ENCODE data around the gene SHISA9. TPM values are rescaled to one million over a fixed set of nuclear protein-coding genes. Genes with fewer than 3 reads are reported as not detected.

The SHISA9 gene
- total and polyA plus RNA-seq, 2 experiments from 2014 or later, result 0.83 to 1.3 TPM

DNA sequence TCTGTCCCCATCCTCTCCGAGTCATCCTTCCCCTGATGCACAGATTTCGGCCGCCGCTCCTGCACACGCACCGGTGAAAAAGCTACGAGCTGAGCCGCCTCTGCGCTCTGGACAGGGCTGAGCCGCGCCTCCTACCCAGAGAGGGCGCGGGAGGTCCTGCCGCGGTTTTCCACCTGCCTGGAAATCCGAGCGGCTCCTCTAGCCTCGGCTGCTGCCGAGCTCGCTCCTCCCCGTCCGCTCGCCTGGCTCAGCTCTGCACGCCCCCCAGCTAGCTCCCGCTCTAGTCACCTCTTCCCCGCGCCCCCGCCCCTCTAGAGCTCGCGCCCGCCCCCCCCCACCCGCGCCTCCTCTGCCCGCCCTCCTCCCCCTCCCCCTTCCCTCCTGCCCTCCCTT lies 198 bp upstream of the SHISA9 start:
- DNase-seq (ENCODE audit: low spot score), result peak; percentile 44
- Histone ChIP-seq H3K9me3 (ENCODE audit: low read depth) (no peaks in the 10 kb centered on the region), H3K27me3 (peaks cover 65% of the 10 kb centered on the region), H3K4me1 (ENCODE audit: insufficient read depth) (peaks cover 16% of the 10 kb centered on the region), H3K4me2 (peak overlapping the region; percentile 80), H3K79me2 (no peaks in the 10 kb centered on the region), H3K27ac (no peak overlapping the region), H4K20me1 (ENCODE audit: insufficient read depth, poor library complexity, severe bottlenecking) (no peaks in the 10 kb centered on the region), H3K9me2 (replicated peaks; ENCODE audit: insufficient read depth) (no peaks in the 10 kb centered on the region), H3K36me3 (replicated peaks; ENCODE audit: insufficient read depth, low read depth) (no peaks in the 10 kb centered on the region), H3K4me3 (no peak overlapping the region), H2AFZ (no peak overlapping the region)
- 6% methylated on average over 3 of the region's 34 CpGs for WGBS (ENCODE audit: low lambda C conversion rate, missing lambda C conversion rate)
- TF ChIP-seq, protein P1, sequence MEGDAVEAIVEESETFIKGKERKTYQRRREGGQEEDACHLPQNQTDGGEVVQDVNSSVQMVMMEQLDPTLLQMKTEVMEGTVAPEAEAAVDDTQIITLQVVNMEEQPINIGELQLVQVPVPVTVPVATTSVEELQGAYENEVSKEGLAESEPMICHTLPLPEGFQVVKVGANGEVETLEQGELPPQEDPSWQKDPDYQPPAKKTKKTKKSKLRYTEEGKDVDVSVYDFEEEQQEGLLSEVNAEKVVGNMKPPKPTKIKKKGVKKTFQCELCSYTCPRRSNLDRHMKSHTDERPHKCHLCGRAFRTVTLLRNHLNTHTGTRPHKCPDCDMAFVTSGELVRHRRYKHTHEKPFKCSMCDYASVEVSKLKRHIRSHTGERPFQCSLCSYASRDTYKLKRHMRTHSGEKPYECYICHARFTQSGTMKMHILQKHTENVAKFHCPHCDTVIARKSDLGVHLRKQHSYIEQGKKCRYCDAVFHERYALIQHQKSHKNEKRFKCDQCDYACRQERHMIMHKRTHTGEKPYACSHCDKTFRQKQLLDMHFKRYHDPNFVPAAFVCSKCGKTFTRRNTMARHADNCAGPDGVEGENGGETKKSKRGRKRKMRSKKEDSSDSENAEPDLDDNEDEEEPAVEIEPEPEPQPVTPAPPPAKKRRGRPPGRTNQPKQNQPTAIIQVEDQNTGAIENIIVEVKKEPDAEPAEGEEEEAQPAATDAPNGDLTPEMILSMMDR (IDR thresholded peaks at IDR 0.05; ENCODE audit: poor library complexity), result no peak
- no peak for TF ChIP-seq EZH2phosphoT487 (IDR thresholded peaks at IDR 0.05; ENCODE audit: low read depth, severe bottlenecking, unreplicated experiment)
- no peak for TF ChIP-seq EZH2 (IDR thresholded peaks at IDR 0.05; ENCODE audit: borderline replicate concordance)

DNA sequence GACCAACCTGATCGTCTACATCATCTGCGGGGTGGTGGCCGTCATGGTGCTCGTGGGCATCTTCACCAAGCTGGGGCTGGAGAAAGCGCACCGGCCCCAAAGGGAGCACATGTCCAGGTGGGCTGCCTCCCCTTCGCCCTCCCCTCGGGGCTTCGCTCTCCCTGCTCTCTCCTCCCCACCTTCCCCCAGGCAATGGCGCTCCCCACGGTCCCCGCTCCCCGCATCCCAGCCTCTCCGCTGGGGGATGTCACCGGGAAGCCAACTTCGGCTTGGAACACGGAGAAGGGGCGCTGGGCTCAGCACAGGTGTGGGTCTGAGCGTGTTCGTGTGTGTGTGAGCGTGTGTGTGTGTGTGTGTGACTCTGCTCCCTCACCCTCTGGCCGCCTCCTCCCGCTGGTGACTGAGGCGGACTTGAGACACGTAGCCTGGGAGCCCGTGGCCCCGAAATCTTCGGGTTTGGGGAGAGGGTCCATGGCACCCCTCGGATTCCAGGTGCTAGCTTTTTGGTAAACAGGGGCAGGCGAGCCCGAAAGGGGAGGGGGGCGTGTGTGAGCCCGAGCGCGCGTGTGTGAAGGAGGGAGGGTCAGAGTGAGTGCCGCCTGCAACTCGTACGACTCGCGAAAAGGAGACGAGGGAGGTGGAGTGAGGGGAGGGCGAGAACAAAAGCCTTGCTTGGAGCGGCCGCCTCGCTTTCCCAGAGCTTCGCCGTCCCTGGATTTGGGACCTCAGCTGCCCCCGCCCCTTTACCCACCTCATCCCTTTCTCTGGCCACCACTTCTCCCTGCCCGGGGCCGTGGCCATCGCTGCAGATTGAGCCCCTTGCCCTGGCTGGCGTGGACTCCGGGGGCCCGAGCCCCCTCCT lies 1.3 kb downstream of the SHISA9 start:
- H3K27me3 ChIP-seq, result peaks cover 70% of the 10 kb centered on the region
- H3K27ac ChIP-seq, result no peak overlapping the region
- H3K9me2 ChIP-seq (replicated peaks; ENCODE audit: insufficient read depth), result no peaks in the 10 kb centered on the region
- H2AFZ ChIP-seq, result no peak overlapping the region
- no peaks in the 10 kb centered on the region for H3K79me2 ChIP-seq
- TF ChIP-seq, protein P1 (IDR thresholded peaks at IDR 0.05; ENCODE audit: poor library complexity), result no peak
- TF ChIP-seq EZH2phosphoT487 (IDR thresholded peaks at IDR 0.05; ENCODE audit: low read depth, severe bottlenecking, unreplicated experiment) (no peak), EZH2 (IDR thresholded peaks at IDR 0.05; ENCODE audit: borderline replicate concordance) (no peak)
- H3K4me2 ChIP-seq, result peak overlapping the region; percentile 80
- peak overlapping the region; percentile 20 for H3K4me3 ChIP-seq
- peak; percentile 13 for DNase-seq (ENCODE audit: low spot score)
- no peaks in the 10 kb centered on the region for H3K9me3 ChIP-seq (ENCODE audit: low read depth)
- WGBS (ENCODE audit: low lambda C conversion rate, missing lambda C conversion rate), result under 1% methylated on average over 47 of the region's 55 CpGs
- peaks cover 16% of the 10 kb centered on the region for H3K4me1 ChIP-seq (ENCODE audit: insufficient read depth)
- no peaks in the 10 kb centered on the region for H3K36me3 ChIP-seq (replicated peaks; ENCODE audit: insufficient read depth, low read depth)
- no peaks in the 10 kb centered on the region for H4K20me1 ChIP-seq (ENCODE audit: insufficient read depth, poor library complexity, severe bottlenecking)

DNA sequence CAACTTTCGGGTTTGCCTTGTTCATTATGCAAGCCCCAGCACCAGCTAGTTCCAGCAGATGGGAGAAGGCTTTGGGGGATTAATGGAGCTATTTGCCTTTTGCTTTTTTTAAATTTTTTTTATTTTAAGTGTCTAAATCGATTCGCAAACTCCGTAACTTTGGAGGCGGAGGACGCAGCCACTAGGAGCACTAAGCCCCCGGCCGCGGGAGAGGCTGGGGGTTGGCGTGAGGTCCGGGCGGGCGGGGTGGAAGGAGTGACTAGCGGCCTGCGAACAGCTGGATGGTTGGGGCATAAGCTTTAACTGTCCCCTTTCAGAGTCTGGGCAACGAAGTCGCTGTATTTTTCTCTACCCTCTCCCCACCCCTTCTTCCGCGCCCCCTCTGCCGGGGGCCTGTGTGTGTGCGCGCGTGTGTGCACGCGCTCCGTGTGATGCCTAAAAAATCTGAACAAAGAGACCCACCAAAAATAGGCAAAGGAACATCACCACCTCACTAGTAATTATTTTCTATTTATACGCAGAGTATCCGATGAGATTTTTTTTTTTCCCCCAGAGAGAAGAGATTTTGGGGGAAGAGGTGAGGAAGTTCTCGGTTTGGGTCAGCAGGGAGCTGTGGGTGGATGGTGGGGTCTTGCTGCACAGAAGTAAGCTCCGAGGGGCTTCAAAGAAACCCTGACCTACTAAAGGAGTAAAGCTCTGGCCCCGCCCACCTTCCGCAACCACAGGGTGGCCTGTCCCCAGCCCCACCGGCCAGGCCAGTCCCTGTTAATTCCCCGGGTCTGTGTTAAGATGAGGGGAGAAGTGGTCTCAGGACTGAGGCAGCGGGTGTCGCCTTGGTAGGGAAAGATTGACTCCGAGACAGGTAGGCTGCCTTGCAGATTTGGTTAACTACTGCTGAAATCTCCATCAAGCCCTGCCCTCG lies 2.3 kb downstream of the SHISA9 start:
- Histone ChIP-seq H4K20me1 (ENCODE audit: insufficient read depth, poor library complexity, severe bottlenecking) (no peaks in the 10 kb centered on the region), H3K4me1 (ENCODE audit: insufficient read depth) (peaks cover 16% of the 10 kb centered on the region), H3K4me3 (no peak overlapping the region), H3K27ac (no peak overlapping the region), H3K27me3 (peaks cover 70% of the 10 kb centered on the region), H2AFZ (no peak overlapping the region), H3K9me2 (replicated peaks; ENCODE audit: insufficient read depth) (no peaks in the 10 kb centered on the region), H3K79me2 (no peaks in the 10 kb centered on the region), H3K9me3 (ENCODE audit: low read depth) (no peaks in the 10 kb centered on the region), H3K36me3 (replicated peaks; ENCODE audit: insufficient read depth, low read depth) (no peaks in the 10 kb centered on the region), H3K4me2 (peak overlapping the region; percentile 80)
- DNase-seq (ENCODE audit: low spot score), result no peak
- WGBS (ENCODE audit: low lambda C conversion rate, missing lambda C conversion rate), result 7% methylated on average over 31 of the region's 38 CpGs
- TF ChIP-seq, protein P1 (IDR thresholded peaks at IDR 0.05; ENCODE audit: poor library complexity), result no peak
- TF ChIP-seq EZH2phosphoT487 (IDR thresholded peaks at IDR 0.05; ENCODE audit: low read depth, severe bottlenecking, unreplicated experiment) (peak; percentile 26), EZH2 (IDR thresholded peaks at IDR 0.05; ENCODE audit: borderline replicate concordance) (peak; percentile 78)

All from hepatocyte (in vitro differentiated cells).